Hematopoietic multipotent progenitor cell treated with erythropoietin and hydrocortisone succinate and interleukin-3 and kit ligand, for 15 days (in vitro differentiated cells): ENCODE measurements around the gene GPR137.
A peak's percentile ranks its signal among the peaks of the same experiment; 100 is the strongest.
"Not testable (repeated sequence)": the region's sequence is repeated elsewhere in the genome, so short reads cannot be mapped to it uniquely, and the experiment has no call there.

Experiments
- DNase-seq: peaks from one replicate; pipeline ENCODE4 v3.0.0-alpha.2; 2015; ENCODE audit warnings: low spot score

Gene GPR137

GRCh38 chr11:64318766-64319761 lies 33.4 kb downstream of the GPR137 start:
- peak; percentile 15 for DNase-seq

DNA sequence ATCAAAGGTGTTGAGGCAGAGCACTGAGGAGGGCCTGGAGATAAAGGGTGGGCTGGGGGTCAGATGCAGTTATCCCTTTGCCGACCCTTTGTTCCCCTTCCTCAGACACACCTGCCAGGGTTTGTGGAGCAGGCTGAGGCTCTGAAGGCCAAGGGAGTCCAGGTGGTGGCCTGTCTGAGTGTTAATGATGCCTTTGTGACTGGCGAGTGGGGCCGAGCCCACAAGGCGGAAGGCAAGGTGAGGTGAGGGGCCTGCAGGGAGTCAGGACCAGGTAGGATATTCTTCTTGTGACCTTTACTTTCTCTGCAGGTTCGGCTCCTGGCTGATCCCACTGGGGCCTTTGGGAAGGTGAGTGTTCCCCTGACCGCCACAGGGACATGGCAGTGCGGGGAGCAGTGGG lies 34.9 kb downstream of the GPR137 start:
- DNase-seq, result no peak

DNA sequence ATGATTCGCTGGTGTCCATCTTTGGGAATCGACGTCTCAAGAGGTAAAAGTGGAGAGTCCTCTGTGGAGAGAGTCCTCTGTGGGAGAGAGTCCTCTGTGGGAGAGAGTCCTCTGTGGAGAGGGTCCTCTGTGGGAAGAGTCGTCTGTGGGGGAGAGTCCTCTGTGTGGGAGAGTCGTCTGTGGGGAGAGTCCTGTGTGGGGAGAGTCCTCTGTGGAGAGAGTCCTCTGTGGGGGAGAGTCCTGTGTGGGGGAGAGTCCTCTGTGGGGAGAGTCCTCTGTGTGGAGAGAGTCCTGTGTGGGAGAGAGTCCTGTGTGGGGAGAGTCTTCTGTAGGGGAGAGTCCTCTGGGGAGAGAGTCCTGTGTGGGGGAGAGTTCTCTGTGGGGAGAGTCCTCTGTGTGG lies 35.4 kb downstream of the GPR137 start:
- DNase-seq, result no peak

- DNase-seq, result peak; percentile 54
Observed at GRCh38 chr11:64321533-64321932, 35.9 kb downstream of the GPR137 start.

- no peak for DNase-seq
Observed at GRCh38 chr11:64322925-64323260, 37.2 kb downstream of the GPR137 start.

GRCh38 chr11:64323373-64323772 lies 37.7 kb downstream of the GPR137 start:
- no peak for DNase-seq

- DNase-seq, result not testable (repeated sequence)
Observed at GRCh38 chr11:64323984-64324383, 38.3 kb downstream of the GPR137 start.

DNA sequence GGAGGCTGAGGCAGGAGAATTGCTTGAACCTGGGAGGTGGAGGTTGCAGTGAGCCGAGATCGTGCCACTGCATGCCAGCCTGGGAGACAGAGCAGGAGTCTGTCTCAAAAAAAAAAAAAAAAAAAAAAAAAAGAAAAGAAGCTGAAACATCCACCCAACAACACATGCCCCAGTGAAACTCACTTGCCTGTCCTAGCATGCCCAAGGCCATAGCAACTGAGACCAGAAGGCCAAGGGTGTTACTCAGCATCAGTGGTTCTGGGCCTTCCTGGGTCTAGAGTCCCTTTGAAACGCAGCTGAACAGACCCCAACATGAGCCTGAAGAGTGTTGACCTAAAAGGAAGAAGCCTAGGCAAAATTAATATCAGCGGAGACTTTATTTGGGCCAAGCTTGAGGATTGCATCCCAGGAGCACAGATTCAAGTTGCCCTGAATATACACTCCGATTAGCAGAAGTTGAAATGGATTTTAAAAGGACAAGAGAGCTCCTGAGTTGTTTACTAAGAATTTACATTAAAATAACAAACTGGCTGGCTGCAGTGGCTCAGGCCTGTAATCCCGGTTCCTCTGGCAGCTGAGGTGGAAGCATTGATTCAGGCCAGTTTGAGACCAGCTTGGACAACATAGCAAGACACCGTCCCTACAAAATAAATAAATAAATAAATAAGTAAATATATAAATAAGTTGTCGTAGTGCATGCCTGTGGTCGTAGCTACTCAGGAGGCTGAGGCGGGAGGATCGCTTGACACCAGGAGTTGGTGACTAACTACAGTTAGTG lies 39.2 kb downstream of the GPR137 start:
- DNase-seq, result no peak

- DNase-seq, result no peak
Observed at GRCh38 chr11:64327375-64327774, 41.7 kb downstream of the GPR137 start.

GRCh38 chr11:64327993-64328392 lies 42.3 kb downstream of the GPR137 start:
- DNase-seq, result no peak

GRCh38 chr11:64330888-64331287 lies 45.2 kb downstream of the GPR137 start:
- DNase-seq, result no peak

GRCh38 chr11:64331569-64332371 lies 46.1 kb downstream of the GPR137 start:
- peak; percentile 98 for DNase-seq

- peak; percentile 70 for DNase-seq
Observed at GRCh38 chr11:64333556-64333955, 47.9 kb downstream of the GPR137 start.

DNA sequence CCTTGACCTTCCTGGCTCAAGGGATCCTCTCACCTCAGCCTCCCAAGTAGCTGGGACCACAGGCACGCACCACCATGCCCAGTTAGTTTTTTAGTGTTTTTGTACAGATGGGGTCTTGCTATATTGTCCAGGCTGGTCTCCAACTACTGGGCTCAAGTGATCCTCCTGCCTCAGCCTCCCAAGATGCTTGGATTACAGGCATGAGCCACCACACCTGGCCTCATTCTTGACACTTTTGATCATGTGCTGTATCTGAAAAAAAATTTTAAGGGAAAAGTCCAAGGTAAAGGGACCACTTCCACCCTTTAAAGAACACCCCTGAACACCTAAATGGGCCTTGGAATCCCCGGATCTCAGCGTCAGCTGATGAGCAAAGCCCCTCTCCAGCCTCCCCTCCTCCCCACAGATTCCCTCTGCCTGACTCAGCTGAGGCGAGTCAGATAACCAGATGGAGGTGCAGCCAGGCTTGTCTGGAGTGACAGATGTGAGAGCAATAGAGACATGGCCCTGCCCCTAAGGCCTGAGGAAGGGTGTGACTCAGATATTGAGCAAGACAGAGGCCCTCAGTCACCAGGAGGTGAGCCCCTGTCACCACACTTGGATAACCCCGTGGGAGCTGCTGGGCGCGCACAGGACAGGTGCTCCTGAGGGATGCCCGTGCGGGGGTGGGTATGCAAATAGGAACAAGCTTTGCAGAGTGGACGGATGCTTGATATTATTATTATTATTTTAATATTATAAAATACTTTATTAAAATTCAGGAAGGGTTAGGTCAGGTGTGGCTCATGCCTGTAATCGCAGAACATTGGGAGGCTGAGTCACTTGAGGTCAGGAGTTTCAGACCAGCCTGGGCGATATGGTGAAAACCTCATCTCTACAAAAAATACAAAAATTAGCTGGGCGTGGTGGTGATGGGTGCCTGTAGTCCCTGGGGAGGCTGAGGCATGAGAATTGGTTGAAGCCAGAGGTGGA lies 49.4 kb downstream of the GPR137 start:
- peak; percentile 98 for DNase-seq

DNA sequence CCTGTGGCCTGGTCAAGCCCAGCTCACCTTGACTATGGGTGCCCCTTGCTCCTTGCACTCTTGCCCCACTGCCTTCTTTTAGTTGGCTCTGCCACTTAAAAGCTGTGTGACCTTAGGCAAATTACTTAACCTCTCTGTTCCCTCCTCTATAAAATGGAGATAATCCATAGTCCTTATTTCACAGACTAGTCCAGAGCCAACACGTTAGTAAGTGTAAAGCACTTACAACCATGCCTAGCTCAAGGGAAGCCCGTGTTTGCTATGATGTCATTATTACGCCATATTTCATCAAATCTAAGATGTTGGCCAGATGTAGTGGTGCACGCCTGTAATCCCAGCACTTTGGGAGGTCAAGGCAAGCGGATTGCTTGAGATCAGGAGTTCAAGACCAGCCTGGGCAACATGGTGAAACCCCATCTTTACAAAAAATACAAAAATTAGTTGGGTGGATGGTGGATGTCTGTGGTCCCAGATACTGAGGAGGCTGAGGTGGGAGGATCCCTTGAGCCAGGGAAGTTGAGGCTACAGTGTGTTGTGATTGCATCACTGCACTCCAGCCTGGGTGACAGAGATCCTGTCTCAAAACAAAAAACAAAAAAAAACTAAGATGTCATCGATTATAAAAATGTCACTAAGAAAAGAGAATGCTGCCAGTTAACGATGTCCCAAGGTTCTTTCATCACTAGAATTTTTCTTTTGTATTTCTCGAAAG lies 52.0 kb downstream of the GPR137 start:
- no peak for DNase-seq

DNA sequence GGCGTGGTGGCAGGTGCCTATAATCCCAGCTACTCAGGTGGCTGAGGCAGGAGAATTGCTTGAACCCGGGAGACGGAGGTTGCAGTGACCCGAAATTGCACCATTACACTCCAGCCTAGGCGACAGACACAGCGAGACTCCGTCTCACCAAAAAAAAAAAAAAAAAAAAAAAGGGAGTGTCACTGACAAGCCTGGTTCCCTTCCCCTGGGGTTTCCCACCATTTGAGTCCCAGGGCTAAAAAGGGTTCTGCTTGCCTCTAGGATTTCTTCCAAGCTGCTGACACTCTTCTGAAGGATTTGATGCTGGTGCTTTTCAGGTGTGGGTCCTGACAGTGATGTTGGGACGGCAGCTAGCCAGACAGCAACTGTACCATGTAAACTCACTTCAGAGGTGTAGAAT lies 53.1 kb downstream of the GPR137 start:
- no peak for DNase-seq
